ENCODE measurements around the gene TBC1D22A.
"Not testable (repeated sequence)": the region's sequence is repeated elsewhere in the genome, so short reads cannot be mapped to it uniquely, and the experiment has no call there.

TBC1D22A gene

GRCh38 chr22:46774253-46774979, 12.0 kb downstream of the TBC1D22A start:
- no peak for DNase-seq (ENCODE audit: low read depth)

- DNase-seq (ENCODE audit: low read depth), result no peak
Observed at GRCh38 chr22:46774980-46775849, 12.8 kb downstream of the TBC1D22A start.

- no peak for DNase-seq (ENCODE audit: low read depth)
Observed at GRCh38 chr22:46775850-46776826, 13.7 kb downstream of the TBC1D22A start.

- DNase-seq (ENCODE audit: low read depth), result no peak
Observed at GRCh38 chr22:46776876-46777608, 14.6 kb downstream of the TBC1D22A start.

GRCh38 chr22:46777609-46777970, 15.1 kb downstream of the TBC1D22A start:
- DNase-seq (ENCODE audit: low read depth), result no peak

GRCh38 chr22:46779023-46779422, 16.6 kb downstream of the TBC1D22A start:
- no peak for DNase-seq (ENCODE audit: low read depth)

- DNase-seq (ENCODE audit: low read depth), result no peak
Observed at GRCh38 chr22:46779651-46780050, 17.2 kb downstream of the TBC1D22A start.

GRCh38 chr22:46780453-46780852, 18.0 kb downstream of the TBC1D22A start:
- no peak for DNase-seq (ENCODE audit: low read depth)

- no peak for DNase-seq (ENCODE audit: low read depth)
Observed at GRCh38 chr22:46781291-46781690, 18.8 kb downstream of the TBC1D22A start.

- not testable (repeated sequence) for DNase-seq (ENCODE audit: low read depth)
Observed at GRCh38 chr22:46782200-46782599, 19.8 kb downstream of the TBC1D22A start.

GRCh38 chr22:46783721-46784120, 21.3 kb downstream of the TBC1D22A start:
- DNase-seq (ENCODE audit: low read depth), result peak; percentile 62

GRCh38 chr22:46788441-46789172, 26.2 kb downstream of the TBC1D22A start:
- DNase-seq (ENCODE audit: low read depth), result no peak

- no peak for DNase-seq (ENCODE audit: low read depth)
Observed at GRCh38 chr22:46789992-46790391, 27.5 kb downstream of the TBC1D22A start.

GRCh38 chr22:46791201-46791731, 28.8 kb downstream of the TBC1D22A start:
- peak; percentile 56 for DNase-seq (ENCODE audit: low read depth)

GRCh38 chr22:46792061-46792796, 29.8 kb downstream of the TBC1D22A start:
- DNase-seq (ENCODE audit: low read depth), result no peak

GRCh38 chr22:46792841-46793261, 30.4 kb downstream of the TBC1D22A start:
- no peak for DNase-seq (ENCODE audit: low read depth)

- DNase-seq (ENCODE audit: low read depth), result no peak
Observed at GRCh38 chr22:46793497-46793896, 31.0 kb downstream of the TBC1D22A start.

- DNase-seq (ENCODE audit: low read depth), result no peak
Observed at GRCh38 chr22:46794067-46794466, 31.6 kb downstream of the TBC1D22A start.

- DNase-seq (ENCODE audit: low read depth), result no peak
Observed at GRCh38 chr22:46794491-46794890, 32.0 kb downstream of the TBC1D22A start.

- no peak for DNase-seq (ENCODE audit: low read depth)
Observed at GRCh38 chr22:46795140-46795539, 32.7 kb downstream of the TBC1D22A start.

All from fibroblast of gingiva (primary cell).